ENCODE data around the gene THYN1.

The THYN1 gene

GRCh38 chr11:134229126-134229790 lies 23.9 kb downstream of the THYN1 start:
- no peak for DNase-seq

GRCh38 chr11:134228625-134229024 lies 24.5 kb downstream of the THYN1 start:
- DNase-seq = peak; percentile 86
- in situ Hi-C loops (cut with MboI; ENCODE audit: low pct_unique_long_range_greater_than_20kb, low sequenced_read_pairs) = no loop called here

More at GRCh38 chr11:134229126-134229790, 23.9 kb downstream of the THYN1 start:
- in situ Hi-C loops (cut with MboI; ENCODE audit: low pct_unique_long_range_greater_than_20kb, low sequenced_read_pairs) = no loop called here

GRCh38 chr11:134226806-134227325 lies 26.3 kb downstream of the THYN1 start:
- no peak for DNase-seq
- in situ Hi-C loops (cut with MboI; ENCODE audit: low pct_unique_long_range_greater_than_20kb, low sequenced_read_pairs) = no loop called here

- peak; percentile 62 for DNase-seq
- in situ Hi-C loops (cut with MboI; ENCODE audit: low pct_unique_long_range_greater_than_20kb, low sequenced_read_pairs) = no loop called here
Measured at GRCh38 chr11:134224710-134225664, 28.2 kb downstream of the THYN1 start.

GRCh38 chr11:134223836-134224709 lies 29.1 kb downstream of the THYN1 start, which contains the start of the genes NCAPD3 and VPS26B:
TSS of gene NCAPD3 (minus strand) at chr11:134223967. CDS start at chr11:134223926, 41 bp downstream.
TSS of gene VPS26B (plus strand) at chr11:134224671. CDS start at chr11:134225123, 452 bp downstream.
- DNase-seq = peak; percentile 97
- in situ Hi-C loops (cut with MboI; ENCODE audit: low pct_unique_long_range_greater_than_20kb, low sequenced_read_pairs) = no loop called here

- peak; percentile 42 for DNase-seq
- in situ Hi-C loops (cut with MboI; ENCODE audit: low pct_unique_long_range_greater_than_20kb, low sequenced_read_pairs) = no loop called here
Measured at GRCh38 chr11:134223121-134223520, 30.0 kb downstream of the THYN1 start.

GRCh38 chr11:134216816-134217215 lies 36.3 kb downstream of the THYN1 start:
- in situ Hi-C loops (cut with MboI; ENCODE audit: low pct_unique_long_range_greater_than_20kb, low sequenced_read_pairs) = no loop called here
- DNase-seq = no peak

- in situ Hi-C loops (cut with MboI; ENCODE audit: low pct_unique_long_range_greater_than_20kb, low sequenced_read_pairs) = no loop called here
- DNase-seq = no peak
Measured at GRCh38 chr11:134215836-134216235, 37.3 kb downstream of the THYN1 start.

- peak; percentile 47 for DNase-seq
- in situ Hi-C loops (cut with MboI; ENCODE audit: low pct_unique_long_range_greater_than_20kb, low sequenced_read_pairs) = no loop called here
Measured at GRCh38 chr11:134207538-134208239, 45.5 kb downstream of the THYN1 start.

- in situ Hi-C loops (cut with MboI; ENCODE audit: low pct_unique_long_range_greater_than_20kb, low sequenced_read_pairs) = no loop called here
- DNase-seq = no peak
Measured at GRCh38 chr11:134206185-134206584, 47.0 kb downstream of the THYN1 start.

- DNase-seq = no peak
- in situ Hi-C loops (cut with MboI; ENCODE audit: low pct_unique_long_range_greater_than_20kb, low sequenced_read_pairs) = no loop called here
Measured at GRCh38 chr11:134205729-134206128, 47.4 kb downstream of the THYN1 start.

GRCh38 chr11:134202661-134203060 lies 50.5 kb downstream of the THYN1 start:
- no peak for DNase-seq

GRCh38 chr11:134200688-134201087 lies 52.5 kb downstream of the THYN1 start:
- DNase-seq = no peak
- in situ Hi-C loops (cut with MboI; ENCODE audit: low pct_unique_long_range_greater_than_20kb, low sequenced_read_pairs) = no loop called here

More at GRCh38 chr11:134202661-134203060, 50.5 kb downstream of the THYN1 start:
- in situ Hi-C loops (cut with MboI; ENCODE audit: low pct_unique_long_range_greater_than_20kb, low sequenced_read_pairs) = no loop called here

GRCh38 chr11:134199531-134199930 lies 53.6 kb downstream of the THYN1 start:
- in situ Hi-C loops (cut with MboI; ENCODE audit: low pct_unique_long_range_greater_than_20kb, low sequenced_read_pairs) = no loop called here
- no peak for DNase-seq
